T47D (cell line): ENCODE measurements around the gene NOS2.
"Not testable (repeated sequence)": the region's sequence is repeated elsewhere in the genome, so short reads cannot be mapped to it uniquely, and the experiment has no call there.

ENCODE experiments used
- DNase-seq, 2 experiments: peaks; one replicate each; pipeline versions ENCODE4 v3.0.0 to v3.0.0-alpha.2; 2011 to 2012; ENCODE audit warnings: low read depth in 1 of 2, low spot score in 1 of 2
- JUND ChIP-seq: IDR thresholded peaks from 2 replicates; pipeline ENCODE4 v1.6.1; 2012; ENCODE audit warnings: low read depth
- in situ Hi-C: cut with HindIII; loops from 2 replicates; pipeline ENCODE4 v1.10.0; 2016; ENCODE audit warnings: low sequenced_read_pairs, low pct_unique_long_range_greater_than_20kb

Gene NOS2

GRCh38 chr17:27834571-27834970 is 34.2 kb upstream of the NOS2 start:
- no peak for TF ChIP-seq JUND
- no peak for DNase-seq
- in situ Hi-C loops: no loop called here

- DNase-seq: no peak
- no peak for TF ChIP-seq JUND
- in situ Hi-C loops: no loop called here
Observed at GRCh38 chr17:27832831-27833230, 32.5 kb upstream of the NOS2 start.

- in situ Hi-C loops: not testable (repeated sequence)
- DNase-seq: peak in 1 of 2 experiments; percentile 87
Observed at GRCh38 chr17:27829888-27830287, 29.6 kb upstream of the NOS2 start.

- in situ Hi-C loops, DNase-seq: not testable (repeated sequence)
Observed at GRCh38 chr17:27829143-27829711, 28.9 kb upstream of the NOS2 start.

- no peak for TF ChIP-seq JUND
- in situ Hi-C loops: no loop called here
Observed at GRCh38 chr17:27825459-27825858, 25.1 kb upstream of the NOS2 start.

GRCh38 chr17:27824745-27825144 is 24.4 kb upstream of the NOS2 start:
- in situ Hi-C loops: no loop called here
- DNase-seq: no peak
- TF ChIP-seq JUND: no peak

More at GRCh38 chr17:27825459-27825858, 25.1 kb upstream of the NOS2 start:
- no peak for DNase-seq

GRCh38 chr17:27824176-27824715 is 23.9 kb upstream of the NOS2 start:
- no peak for TF ChIP-seq JUND
- in situ Hi-C loops: no loop called here
- no peak for DNase-seq

- peak in 1 of 2 experiments; percentile 30 for DNase-seq
- in situ Hi-C loops: not testable (repeated sequence)
Observed at GRCh38 chr17:27822108-27822507, 21.8 kb upstream of the NOS2 start.

- no peak for TF ChIP-seq JUND
- in situ Hi-C loops: no loop called here
Observed at GRCh38 chr17:27821318-27821717, 21.0 kb upstream of the NOS2 start.

GRCh38 chr17:27819145-27819544 is 18.8 kb upstream of the NOS2 start:
- DNase-seq: no peak
- in situ Hi-C loops: no loop called here
- TF ChIP-seq JUND: no peak

More at GRCh38 chr17:27821318-27821717, 21.0 kb upstream of the NOS2 start:
- DNase-seq: no peak

- in situ Hi-C loops: no loop called here
- no peak for DNase-seq
- TF ChIP-seq JUND: no peak
Observed at GRCh38 chr17:27818401-27819105, 18.2 kb upstream of the NOS2 start.

GRCh38 chr17:27817731-27818130 is 17.4 kb upstream of the NOS2 start:
- no peak for DNase-seq
- in situ Hi-C loops: no loop called here
- TF ChIP-seq JUND: no peak

GRCh38 chr17:27816946-27817345 is 16.6 kb upstream of the NOS2 start:
- no peak for TF ChIP-seq JUND

GRCh38 chr17:27811961-27812360 is 11.6 kb upstream of the NOS2 start:
- peak in 1 of 2 experiments; percentile 53 for DNase-seq
- no peak for TF ChIP-seq JUND
- in situ Hi-C loops: no loop called here

More at GRCh38 chr17:27816946-27817345, 16.6 kb upstream of the NOS2 start:
- DNase-seq: no peak
- in situ Hi-C loops: no loop called here
